GM21786 (cell line): ENCODE data around the gene NFATC2.

Experiments
- ATAC-seq: cut with Tn5 transposase; IDR thresholded peaks from one replicate; pipeline ENCODE4 v1.9.1; 2021; ENCODE audit not compliant: unreplicated experiment

The NFATC2 gene

GRCh38 chr20:51397137-51397536 is 145.4 kb downstream of the NFATC2 start:
- ATAC-seq, result no peak

GRCh38 chr20:51396365-51396909 is 146.1 kb downstream of the NFATC2 start:
- no peak for ATAC-seq

DNA sequence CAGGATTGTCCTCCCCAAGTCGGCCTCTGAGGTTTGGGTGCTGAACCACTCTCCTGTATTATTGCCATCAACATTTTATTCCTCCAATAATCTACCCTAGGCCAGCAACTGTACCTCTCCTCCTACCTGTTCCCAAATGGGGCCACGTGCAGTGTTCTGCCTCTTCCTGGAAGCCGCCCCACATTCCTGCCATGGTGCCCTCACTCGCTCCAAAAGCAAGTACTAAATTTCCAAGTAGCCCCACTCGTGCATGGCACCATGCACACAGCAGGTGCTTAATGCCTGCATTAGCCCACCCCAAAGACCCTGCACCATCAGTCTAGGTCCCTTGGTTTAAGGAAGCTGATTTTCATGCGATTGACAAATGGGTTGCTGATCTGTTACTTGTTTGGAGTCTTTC is 147.8 kb downstream of the NFATC2 start:
- no peak for ATAC-seq

GRCh38 chr20:51393571-51393970 is 148.9 kb downstream of the NFATC2 start:
- no peak for ATAC-seq

GRCh38 chr20:51392614-51393186 is 149.8 kb downstream of the NFATC2 start:
- ATAC-seq, result no peak

- ATAC-seq, result no peak
Measured at GRCh38 chr20:51391926-51392325, 150.6 kb downstream of the NFATC2 start.

- no peak for ATAC-seq
Measured at GRCh38 chr20:51389543-51390264, 152.8 kb downstream of the NFATC2 start.

DNA sequence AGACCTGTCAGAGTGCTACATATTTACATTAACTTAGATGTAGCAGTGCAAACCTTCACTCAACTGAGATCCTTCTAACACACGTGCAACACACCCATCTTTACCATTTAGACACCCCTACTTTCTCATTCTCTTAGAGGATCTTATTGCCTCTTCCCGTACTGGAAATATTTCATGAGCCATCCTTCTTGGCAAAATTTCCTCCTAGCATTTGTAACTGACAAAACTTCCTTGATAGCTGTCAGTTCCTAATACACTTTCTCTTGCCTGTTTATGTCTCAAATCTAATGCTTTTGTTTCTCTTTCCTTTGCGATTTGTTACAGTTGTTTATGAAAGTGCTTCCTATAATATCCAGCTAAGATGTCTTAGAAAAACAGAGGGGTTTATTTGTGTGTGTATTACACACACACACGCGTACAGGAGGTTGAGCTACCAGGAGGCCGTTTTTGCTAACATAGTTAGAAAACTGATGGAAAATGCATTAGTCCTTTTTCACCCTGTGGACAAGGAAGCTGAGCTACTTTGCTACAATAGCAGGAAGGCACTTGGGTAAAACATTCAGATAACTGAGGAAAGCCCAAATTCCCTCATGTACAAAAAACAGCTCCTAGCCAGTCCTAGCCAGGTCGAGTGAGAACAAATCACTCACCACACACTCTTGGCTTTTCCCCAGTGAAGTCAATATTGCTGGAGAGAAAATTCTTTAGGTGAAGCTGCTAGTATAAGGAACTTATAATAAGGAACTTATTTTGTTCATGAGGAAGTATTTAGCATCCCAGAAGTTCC is 153.6 kb downstream of the NFATC2 start:
- ATAC-seq, result no peak

DNA sequence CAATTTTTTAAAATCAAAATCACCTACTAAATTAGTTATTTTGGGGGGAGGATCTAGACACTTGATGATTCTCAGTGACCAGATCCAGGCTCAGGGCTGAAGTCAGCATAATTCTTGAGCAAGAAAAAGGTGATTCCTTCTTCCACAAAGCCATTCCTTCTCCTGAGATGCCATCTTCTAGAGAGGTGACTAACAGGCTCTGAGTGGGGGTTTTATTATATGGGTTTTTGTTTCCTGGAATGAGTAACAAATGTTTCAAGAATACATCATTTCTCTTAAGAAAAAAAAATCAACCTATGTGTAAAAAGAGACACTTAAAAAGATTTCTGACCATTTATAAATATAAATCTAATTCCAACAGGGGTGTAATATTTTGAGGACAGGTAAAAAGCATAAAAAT is 154.3 kb downstream of the NFATC2 start:
- no peak for ATAC-seq

GRCh38 chr20:51387125-51387875 is 155.2 kb downstream of the NFATC2 start:
- ATAC-seq, result no peak

- no peak for ATAC-seq
Measured at GRCh38 chr20:51386586-51386985, 155.9 kb downstream of the NFATC2 start.

DNA sequence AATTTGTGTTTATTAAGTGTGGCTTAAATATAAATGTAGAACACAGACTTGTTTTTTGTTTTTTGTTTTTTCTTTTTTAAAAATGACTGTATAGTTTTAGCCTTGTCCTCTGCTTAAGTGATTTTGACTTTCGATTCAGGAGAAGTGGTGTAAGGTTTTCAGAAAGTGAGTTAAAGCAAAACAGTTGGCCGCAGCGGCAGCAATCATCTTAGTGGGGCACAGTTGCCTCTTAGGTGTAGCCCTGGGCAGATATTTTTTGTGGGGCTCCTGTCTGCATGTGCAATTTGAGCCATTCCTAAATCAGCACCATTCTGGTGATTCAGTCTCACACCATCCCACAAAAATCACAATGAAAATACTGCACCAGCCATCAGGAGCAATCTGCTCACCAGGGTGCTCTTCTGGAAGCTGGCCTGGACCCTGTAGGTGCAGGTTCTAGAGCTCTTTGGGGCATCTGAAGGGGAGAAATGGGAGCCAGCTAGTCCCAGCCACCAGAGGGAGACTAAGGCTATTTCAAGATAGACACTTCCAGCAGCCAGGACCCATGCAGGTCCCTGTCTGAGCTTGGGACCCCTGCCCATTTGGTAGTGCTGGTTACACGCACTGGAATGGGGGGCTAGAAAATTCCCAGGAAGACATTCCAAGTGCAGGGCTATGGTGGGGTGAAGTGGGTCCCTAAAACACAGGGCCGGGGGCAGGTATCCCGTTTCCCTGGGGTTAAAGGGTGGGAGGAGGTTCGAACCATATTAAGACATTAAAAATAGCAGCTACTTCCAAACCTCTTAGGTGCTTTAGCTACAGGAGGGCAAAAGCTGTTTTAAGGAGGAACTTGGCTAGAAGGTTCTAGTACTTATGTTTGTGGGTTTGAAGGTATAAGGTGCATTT is 156.6 kb downstream of the NFATC2 start:
- ATAC-seq, result no peak

- no peak for ATAC-seq
Measured at GRCh38 chr20:51384875-51385274, 157.6 kb downstream of the NFATC2 start.

DNA sequence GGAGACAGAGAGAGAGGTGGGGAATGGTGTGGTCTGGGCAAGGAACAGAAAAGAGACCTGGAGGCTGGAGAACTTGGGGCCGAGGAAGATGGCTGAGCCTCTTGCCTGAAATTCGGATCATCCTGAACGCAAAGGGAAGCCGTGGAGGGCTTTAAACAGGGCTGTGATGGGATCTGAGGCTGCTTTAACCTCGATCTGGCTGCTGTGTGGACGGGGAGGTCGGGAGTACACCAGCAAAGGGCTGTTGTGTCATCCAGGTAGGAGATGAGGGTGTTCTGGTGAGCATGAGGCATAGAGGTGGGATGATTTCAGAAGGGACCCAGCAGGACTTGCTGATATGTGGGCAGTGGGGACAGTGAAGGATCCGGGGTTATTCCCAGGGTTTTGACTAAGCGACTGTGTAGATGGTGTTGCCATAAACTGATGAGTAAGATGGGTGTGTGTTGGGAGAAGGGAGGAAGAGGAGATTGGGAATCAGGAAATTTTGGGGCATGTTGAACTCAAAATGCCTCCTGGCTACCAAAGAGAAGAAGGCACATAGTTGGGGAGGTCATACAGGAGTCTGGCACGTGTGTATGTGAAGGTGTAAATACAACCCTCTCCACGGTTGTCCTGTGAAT is 158.5 kb downstream of the NFATC2 start:
- no peak for ATAC-seq

GRCh38 chr20:51382986-51383821 is 159.3 kb downstream of the NFATC2 start:
- ATAC-seq, result no peak

DNA sequence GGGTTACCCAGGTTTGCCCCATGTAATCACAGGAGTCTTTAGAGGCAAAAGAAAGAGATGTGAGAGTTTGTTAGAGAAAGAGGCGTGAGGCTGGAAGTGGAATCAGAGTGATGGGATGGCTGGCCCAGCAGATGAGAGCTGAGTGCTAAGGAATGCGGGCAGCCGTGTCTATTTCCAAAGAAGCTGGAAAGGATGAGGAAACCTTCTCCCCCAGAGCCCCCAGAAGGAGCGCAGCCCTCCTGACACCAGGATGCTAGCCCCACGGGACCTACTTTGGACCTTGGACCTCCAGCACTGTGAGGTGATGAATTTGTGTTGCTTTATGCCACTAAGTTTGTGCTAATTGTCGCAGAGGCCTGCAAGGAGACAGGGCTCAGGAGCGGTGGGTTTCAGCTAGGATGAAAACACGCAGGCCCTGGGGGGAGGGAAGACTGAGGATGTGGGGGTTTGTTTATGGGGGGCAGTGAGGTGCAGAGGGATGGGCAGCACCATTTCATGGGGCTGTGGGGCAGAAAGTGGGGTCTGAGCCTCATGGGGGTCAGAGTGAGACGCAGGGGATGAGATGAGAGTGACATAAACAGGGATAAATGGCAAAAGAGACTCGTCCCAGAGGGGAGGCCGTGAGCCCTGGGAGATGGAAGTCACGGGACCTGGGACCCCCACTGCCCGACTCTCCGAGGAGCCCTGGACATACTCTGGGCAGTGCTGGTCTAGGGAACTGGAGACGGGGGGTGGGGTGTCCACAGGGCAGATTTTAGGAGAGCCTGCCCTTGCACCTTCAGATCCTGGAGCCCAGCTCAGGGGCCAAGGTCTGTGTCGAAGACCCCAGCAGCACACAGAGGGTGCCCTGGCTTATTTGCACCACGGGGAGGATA is 160.2 kb downstream of the NFATC2 start:
- no peak for ATAC-seq

GRCh38 chr20:51381557-51381956 is 161.0 kb downstream of the NFATC2 start:
- ATAC-seq, result no peak
